ENCODE data around the gene ZBED4. TPM values are rescaled to one million over a fixed set of nuclear protein-coding genes. Genes with fewer than 3 reads are reported as not detected.

The ZBED4 gene
- total RNA-seq, 1 experiment from 2014 or later = 5.8 TPM

DNA sequence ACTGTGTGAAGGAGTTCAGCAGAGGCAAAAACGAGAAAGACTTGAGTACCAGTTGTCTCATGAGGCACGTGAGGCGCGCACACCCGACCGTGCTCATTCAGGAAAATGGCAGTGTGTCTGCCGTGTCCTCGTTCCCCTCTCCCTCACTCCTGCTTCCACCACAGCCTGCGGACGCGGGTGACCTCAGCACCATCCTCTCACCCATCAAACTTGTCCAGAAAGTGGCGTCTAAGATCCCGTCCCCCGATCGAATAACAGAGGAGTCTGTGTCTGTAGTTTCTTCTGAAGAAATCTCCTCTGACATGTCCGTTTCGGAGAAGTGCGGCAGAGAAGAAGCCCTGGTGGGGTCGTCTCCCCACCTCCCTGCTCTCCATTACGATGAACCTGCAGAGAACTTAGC lies 30.4 kb downstream of the ZBED4 start:
- H3K9me3 ChIP-seq = no peaks in the 10 kb centered on the region; the same call in 1 of the 2 replicates
- DNase-seq = no peak
- no peaks in the 10 kb centered on the region for H3K27me3 ChIP-seq
- H3K4me3 ChIP-seq = no peak overlapping the region
- H3K36me3 ChIP-seq = peaks cover 62% of the 10 kb centered on the region

DNA sequence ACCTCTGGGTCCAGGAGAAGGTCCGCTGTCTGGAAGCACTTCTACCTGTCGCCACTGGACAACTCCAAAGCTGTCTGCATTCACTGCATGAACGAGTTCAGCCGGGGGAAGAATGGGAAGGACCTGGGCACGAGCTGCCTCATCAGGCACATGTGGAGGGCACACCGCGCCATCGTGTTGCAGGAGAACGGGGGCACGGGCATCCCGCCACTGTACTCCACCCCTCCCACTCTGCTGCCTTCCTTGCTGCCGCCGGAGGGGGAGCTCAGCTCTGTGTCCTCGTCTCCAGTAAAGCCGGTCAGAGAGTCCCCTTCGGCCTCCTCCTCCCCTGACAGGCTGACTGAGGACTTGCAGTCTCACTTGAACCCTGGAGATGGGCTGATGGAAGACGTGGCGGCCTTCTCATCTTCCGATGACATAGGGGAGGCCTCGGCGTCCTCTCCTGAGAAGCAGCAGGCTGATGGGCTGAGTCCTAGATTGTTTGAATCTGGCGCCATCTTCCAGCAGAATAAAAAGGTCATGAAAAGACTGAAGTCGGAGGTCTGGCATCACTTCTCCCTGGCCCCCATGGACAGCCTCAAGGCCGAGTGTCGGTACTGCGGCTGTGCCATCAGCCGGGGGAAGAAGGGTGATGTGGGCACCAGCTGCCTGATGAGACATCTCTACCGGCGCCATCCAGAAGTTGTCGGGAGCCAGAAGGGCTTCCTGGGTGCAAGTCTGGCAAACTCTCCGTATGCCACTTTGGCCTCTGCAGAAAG lies 31.0 kb downstream of the ZBED4 start:
- Histone ChIP-seq H3K4me3 (no peak overlapping the region), H3K36me3 (peaks cover 68% of the 10 kb centered on the region), H3K27me3 (no peaks in the 10 kb centered on the region), H3K9me3 (no peaks in the 10 kb centered on the region; the same call in 1 of the 2 replicates)
- DNase-seq = no peak

DNA sequence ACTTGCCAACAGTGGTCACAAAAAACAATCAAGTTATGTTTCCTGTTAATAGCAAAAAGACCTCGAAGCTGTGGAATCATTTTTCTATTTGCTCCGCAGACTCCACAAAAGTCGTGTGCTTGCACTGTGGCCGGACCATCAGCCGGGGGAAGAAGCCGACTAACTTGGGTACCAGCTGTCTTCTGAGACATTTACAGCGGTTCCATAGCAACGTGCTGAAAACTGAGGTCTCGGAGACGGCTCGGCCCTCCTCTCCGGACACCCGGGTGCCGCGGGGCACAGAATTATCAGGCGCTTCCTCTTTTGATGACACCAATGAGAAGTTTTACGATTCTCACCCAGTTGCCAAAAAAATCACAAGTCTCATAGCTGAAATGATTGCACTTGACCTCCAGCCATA lies 31.6 kb downstream of the ZBED4 start:
- Histone ChIP-seq H3K4me3 (no peak overlapping the region), H3K36me3 (peaks cover 74% of the 10 kb centered on the region), H3K9me3 (no peaks in the 10 kb centered on the region; the same call in 1 of the 2 replicates), H3K27me3 (no peaks in the 10 kb centered on the region)
- DNase-seq = no peak

DNA sequence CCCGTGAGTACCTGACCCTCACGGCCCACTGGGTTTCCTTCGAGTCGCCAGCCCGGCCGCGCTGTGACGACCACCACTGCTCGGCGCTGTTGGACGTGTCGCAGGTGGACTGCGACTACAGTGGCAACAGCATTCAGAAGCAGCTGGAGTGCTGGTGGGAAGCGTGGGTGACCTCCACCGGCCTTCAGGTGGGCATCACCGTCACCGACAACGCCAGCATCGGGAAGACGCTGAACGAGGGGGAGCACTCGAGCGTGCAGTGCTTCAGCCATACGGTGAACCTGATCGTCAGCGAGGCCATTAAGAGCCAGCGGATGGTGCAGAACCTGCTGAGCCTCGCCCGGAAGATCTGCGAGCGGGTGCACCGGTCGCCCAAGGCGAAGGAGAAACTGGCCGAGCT lies 32.2 kb downstream of the ZBED4 start:
- DNase-seq = no peak
- H3K27me3 ChIP-seq = no peaks in the 10 kb centered on the region
- H3K36me3 ChIP-seq = peaks cover 78% of the 10 kb centered on the region
- H3K4me3 ChIP-seq = no peak overlapping the region
- H3K9me3 ChIP-seq = no peaks in the 10 kb centered on the region; the same call in 1 of the 2 replicates

DNA sequence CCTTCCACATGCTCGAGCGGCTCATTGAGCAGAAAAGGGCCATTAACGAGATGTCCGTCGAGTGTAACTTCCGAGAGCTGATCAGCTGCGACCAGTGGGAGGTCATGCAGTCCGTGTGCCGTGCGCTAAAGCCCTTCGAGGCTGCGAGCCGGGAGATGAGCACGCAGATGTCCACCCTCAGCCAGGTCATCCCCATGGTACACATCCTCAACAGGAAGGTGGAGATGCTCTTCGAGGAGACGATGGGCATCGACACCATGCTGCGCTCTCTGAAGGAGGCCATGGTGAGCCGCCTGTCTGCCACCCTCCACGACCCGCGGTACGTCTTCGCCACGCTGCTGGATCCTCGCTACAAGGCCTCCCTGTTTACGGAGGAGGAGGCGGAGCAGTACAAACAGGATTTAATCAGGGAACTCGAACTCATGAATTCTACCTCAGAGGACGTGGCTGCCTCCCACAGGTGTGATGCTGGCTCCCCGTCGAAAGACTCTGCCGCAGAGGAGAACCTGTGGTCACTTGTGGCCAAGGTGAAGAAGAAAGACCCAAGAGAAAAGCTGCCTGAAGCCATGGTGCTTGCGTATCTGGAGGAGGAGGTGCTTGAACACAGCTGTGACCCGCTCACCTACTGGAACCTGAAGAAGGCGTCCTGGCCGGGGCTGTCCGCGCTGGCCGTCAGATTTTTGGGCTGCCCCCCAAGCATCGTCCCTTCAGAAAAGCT lies 32.9 kb downstream of the ZBED4 start:
- Histone ChIP-seq H3K4me3 (no peak overlapping the region), H3K27me3 (no peaks in the 10 kb centered on the region), H3K36me3 (peaks cover 82% of the 10 kb centered on the region), H3K9me3 (no peaks in the 10 kb centered on the region; the same call in 1 of the 2 replicates)
- DNase-seq = no peak

DNA sequence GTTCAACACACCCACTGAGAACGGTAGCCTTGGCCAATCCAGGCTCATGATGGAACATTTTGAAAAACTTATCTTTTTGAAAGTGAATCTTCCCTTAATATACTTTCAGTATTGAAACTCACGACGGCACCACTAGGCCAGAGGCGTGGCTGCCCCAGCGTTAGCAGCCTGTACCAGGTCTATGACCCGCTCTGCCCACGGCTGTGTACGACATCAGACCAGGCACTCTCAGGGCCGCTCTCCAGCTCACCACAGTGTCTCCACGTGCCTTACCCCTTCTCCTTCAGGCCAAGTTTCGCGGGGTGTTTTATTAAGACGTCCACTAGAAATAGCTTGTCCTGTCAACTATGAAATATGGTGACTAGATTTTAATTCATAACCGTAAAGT lies 33.4 kb downstream of the ZBED4 start:
- no peak for DNase-seq
- H3K4me3 ChIP-seq = no peak overlapping the region
- H3K27me3 ChIP-seq = no peaks in the 10 kb centered on the region
- H3K36me3 ChIP-seq = peaks cover 86% of the 10 kb centered on the region
- no peaks in the 10 kb centered on the region; the same call in 1 of the 2 replicates for H3K9me3 ChIP-seq

DNA sequence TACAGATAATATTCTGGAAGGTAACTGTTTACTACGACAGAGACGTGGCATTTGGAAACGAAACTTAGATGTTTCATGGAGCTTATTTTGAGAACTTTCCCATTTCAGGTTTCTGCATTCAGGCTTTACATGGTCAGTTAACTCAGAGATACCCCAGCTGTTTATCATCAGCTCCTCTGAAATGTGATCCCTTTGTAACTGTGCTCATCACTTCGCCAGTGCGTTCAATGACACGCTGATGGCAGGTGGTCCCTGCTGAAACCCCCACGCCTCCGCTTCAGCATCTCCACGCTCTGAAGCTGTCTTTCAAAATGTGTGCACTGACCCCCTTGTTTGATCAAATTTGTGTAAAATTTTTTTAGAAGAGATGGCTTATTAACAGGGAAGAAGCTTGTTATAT lies 34.1 kb downstream of the ZBED4 start:
- Histone ChIP-seq H3K36me3 (peaks cover 91% of the 10 kb centered on the region), H3K27me3 (no peaks in the 10 kb centered on the region), H3K9me3 (no peaks in the 10 kb centered on the region; the same call in 1 of the 2 replicates), H3K4me3 (no peak overlapping the region)
- no peak for DNase-seq

DNA sequence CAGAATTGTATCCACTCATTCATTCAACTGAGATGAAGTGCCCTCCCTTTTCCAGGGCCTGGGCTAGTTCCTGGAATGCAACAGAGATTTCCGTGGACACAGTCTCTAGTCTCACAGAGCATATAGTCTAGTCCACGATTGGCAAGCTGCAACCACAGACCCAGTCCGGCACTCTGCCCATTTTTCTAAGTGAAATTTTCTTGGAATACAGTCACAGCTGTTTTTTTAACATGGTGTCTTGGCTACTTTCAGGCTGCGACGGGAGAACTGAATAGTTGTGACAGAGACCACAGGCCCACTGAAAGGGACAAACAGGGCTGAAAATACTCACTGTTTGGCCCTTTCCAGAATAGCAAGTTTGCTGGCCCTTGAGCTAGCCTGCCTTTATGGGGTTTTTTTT lies 35.4 kb downstream of the ZBED4 start:
- no peak for DNase-seq
- Histone ChIP-seq H3K27me3 (no peaks in the 10 kb centered on the region), H3K36me3 (peaks cover 87% of the 10 kb centered on the region), H3K4me3 (no peak overlapping the region), H3K9me3 (no peaks in the 10 kb centered on the region; the same call in 1 of the 2 replicates)

DNA sequence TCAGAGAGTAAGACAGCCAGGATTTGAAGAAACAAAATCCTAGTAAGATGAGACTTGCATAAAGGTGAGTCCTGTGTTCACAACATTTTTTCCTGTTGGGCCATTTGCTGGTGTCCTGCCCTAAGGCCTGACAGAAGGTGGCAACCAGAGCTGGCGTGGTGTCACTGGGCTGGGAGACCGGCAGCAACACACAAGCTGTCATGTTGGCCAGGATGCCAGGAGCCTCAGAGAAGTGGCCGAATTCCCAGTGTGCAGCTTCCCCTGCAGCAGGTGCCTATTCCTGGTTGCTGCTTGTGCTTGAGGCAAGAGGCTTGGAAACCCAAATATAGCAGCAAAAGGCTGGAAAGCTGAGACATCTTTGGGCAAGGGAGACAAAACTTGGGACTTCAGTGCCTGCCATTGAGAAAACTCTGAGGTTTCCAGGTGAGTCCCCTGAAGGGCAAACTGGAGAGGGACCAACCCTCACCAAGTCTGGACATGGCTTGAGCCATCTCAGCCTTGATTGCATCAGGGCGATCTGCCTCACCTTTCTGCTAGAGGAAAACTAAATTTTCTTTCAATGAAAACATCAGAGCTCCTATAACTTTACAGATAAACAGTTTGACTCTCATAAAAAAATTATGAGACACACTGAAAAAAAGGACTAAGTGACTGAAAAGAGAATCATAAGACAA lies 38.7 kb downstream of the ZBED4 start:
- Histone ChIP-seq H3K27me3 (no peaks in the 10 kb centered on the region), H3K36me3 (peaks cover 59% of the 10 kb centered on the region), H3K4me3 (no peak overlapping the region), H3K9me3 (no peaks in the 10 kb centered on the region; the same call in 1 of the 2 replicates)
- no peak for DNase-seq

DNA sequence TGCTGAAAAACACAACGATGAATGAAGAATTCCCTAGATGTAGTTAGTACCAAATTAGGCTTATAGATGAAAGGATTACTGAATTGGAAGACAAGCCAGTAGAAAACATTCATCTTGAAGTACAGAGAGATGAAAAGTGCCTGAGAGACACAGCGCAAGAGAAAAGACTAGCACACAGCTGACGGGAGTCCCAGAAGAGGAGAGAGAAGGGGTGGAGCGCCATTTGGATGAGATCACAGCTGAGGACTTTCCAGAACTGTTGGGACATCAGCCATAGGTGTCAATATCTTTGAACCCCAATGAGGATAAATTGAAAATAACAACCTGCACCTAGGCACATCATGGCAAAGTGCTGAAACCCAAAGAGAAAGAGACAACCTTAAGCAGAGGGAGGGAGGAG lies 39.4 kb downstream of the ZBED4 start:
- Histone ChIP-seq H3K36me3 (peaks cover 53% of the 10 kb centered on the region), H3K9me3 (no peaks in the 10 kb centered on the region; the same call in 1 of the 2 replicates), H3K27me3 (no peaks in the 10 kb centered on the region), H3K4me3 (no peak overlapping the region)
- DNase-seq = no peak

DNA sequence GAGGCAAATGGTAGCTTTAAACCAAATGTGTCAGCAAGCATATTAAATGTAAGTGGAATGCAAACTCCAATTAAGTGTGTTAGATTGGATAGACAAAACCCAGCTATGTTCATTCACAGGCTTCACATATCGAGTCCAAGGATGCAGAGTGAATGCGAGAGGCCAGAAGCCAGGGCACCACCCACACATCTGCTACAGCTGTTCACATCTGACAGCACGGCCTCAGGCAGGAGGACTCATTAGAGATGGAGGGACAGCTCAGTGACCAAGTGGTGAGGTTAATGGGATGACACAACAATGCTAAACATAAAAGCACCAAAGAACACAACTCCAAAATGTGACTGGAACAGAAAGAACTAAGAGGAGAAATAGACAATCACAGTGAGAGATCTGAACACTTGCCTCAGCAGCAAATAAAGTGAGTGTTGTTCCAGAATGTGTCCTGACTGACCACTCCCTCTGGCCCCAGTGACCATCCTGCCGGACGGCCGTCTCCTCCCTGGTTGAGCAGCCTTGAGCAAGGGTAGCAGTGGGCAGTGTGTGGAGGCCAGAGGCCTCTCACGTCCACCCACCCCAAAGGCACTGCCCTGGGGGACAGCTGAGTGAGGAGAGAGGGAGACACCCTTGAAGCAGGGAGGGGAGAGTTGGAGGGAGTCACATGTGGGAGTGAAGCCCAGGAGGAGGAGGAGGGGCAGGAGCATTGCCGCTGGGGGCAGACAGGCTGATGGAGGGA lies 40.8 kb downstream of the ZBED4 start:
- H3K9me3 ChIP-seq = no peaks in the 10 kb centered on the region
- H3K36me3 ChIP-seq = peaks cover 38% of the 10 kb centered on the region
- H3K27me3 ChIP-seq = no peaks in the 10 kb centered on the region
- H3K4me3 ChIP-seq = no peak overlapping the region
- no peak for DNase-seq

DNA sequence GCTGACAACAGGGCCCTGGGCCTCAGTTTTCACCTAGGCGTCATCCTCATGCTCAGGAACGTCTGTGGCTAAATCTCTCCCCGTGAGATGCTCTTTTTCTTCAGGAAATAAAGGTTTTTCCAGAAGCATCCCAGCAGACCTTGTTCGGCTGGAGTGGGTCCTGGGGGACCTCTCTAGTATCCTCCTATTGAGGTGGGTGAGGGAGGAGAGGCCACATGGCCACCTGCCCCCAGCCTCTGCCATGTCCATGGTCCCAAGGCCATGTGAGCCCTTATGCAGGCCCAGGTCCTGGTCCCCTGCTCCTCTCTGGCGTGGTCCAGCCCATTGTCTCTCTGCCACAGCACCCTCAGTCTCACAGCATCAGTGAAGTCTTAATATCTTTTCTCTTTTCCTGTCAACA lies 42.6 kb downstream of the ZBED4 start:
- Histone ChIP-seq H3K36me3 (peaks cover 22% of the 10 kb centered on the region), H3K4me3 (no peak overlapping the region), H3K27me3 (no peaks in the 10 kb centered on the region), H3K9me3 (no peaks in the 10 kb centered on the region)
- no peak for DNase-seq

DNA sequence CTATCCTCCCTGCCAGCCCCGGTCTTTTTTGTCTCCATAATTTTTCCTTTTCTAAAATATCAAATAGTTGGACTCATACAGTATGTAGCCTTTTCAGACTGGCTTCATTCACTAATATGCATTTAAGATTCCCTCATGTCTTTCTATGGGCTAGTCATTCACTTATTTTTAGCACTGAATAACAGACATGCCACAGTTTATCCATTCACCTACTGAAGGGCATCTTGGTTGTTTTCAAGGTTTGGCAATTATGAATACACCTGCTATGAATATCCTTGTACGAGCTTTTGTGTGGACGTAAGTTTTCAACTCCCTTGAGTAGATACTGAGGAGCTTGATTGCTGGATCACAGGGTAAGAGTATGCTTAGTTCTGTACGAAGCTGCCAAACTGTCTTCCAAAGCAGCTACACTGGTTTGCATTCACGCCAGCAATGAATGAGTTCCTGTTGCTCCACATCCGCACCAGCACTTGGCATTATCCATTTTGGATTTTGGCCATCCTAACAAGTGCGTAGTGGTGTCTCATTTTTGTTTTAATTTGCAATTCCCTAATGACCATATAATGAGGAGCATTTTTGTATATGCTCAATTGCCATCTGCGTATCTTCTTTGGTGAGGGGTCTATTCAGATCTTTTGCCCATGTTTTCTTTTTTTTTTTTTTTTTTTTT lies 43.5 kb downstream of the ZBED4 start:
- Histone ChIP-seq H3K27me3 (no peaks in the 10 kb centered on the region), H3K9me3 (no peaks in the 10 kb centered on the region), H3K4me3 (no peak overlapping the region), H3K36me3 (peaks cover 19% of the 10 kb centered on the region)
- DNase-seq = no peak

DNA sequence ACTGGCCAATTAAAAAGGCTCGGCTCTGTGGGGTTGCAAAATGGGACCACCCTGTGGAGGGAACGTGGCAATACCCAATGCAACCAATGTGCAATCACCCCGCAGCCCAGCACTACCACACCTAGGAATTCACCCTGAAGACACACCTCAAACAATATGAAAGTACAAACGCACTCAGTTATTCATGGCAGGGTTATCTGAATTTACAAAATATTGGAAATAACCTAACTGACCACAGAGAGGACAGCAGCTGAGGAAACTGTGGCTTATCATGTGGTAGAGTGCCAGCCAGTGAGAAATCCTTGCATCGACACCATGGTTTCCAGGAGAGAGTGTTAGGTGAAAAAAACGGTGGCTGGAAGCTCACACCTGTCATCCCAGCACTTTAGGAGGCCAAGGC lies 45.9 kb downstream of the ZBED4 start:
- Histone ChIP-seq H3K36me3 (peaks cover 10% of the 10 kb centered on the region), H3K9me3 (no peaks in the 10 kb centered on the region), H3K27me3 (no peaks in the 10 kb centered on the region), H3K4me3 (no peak overlapping the region)
- no peak for DNase-seq

DNA sequence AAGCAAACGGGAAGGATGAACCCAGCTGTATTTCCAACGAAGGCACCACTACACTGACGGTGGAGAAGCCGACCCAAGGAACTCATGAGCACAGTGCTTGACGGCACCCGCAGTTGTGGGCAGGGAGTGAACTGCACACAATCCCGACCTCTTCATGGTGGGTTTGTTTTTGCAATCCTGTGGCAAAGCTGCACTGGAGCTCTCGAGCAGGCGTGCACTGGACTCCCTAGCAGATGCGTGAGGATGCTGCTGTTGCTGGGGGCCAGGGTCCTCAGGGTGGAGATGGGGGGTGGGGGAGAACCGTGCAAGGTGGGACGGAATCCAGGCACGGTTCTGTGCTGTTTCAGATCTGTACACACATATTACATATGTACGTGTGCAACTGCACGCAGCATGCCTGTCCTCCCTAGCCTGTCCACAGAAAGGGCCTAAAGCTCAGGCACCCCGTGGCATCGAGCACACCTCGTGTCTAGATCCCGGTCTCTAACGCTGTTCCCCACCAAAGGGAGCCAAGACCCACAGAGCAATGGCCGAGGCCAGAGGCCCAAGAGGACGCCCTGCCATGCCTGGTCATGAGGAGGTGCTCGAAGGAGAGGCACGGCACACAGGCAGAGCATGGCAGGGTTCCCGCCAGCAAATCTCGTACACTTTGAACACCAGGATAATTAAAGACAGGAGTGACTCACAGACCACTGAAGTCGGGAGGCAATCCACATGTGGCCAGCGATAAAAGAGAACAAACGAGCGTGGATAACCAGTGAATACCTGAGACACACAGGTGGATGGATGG lies 47.0 kb downstream of the ZBED4 start:
- H3K36me3 ChIP-seq = peaks cover 10% of the 10 kb centered on the region
- H3K27me3 ChIP-seq = no peaks in the 10 kb centered on the region
- H3K4me3 ChIP-seq = no peak overlapping the region
- DNase-seq = no peak
- no peaks in the 10 kb centered on the region for H3K9me3 ChIP-seq

DNA sequence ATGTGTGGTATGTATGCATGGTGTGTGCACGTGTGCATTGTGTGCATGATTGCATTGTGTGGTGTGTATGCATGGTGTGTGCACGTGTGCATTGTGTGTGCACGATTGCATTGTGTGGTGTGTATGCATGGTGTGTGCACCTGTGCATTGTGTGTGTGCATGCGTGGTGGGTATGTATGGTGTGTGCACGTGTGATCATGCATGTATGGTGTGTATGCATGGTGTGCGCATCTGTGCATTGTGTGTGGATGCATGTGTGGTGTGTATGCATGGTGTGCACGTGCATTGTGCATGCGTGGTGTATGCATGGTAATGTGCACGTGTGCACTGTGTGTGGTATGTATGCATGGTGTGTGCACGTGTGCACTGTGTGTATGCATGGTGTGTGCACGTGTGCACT lies 47.8 kb downstream of the ZBED4 start:
- DNase-seq = no peak
- Histone ChIP-seq H3K4me3 (no peak overlapping the region), H3K36me3 (peaks cover 10% of the 10 kb centered on the region), H3K9me3 (no peaks in the 10 kb centered on the region), H3K27me3 (no peaks in the 10 kb centered on the region)
